Activated T-cell treated with anti-CD3 and anti-CD28 coated beads for 4 hours (primary cell): Measurements from ENCODE around the gene ADRA2B.

Experiments
- DNase-seq: peaks from one replicate; pipeline ENCODE4 v3.0.0-alpha.2; 2020

ADRA2B gene

GRCh38 chr2:96115631-96116423 is 544 bp downstream of the ADRA2B start:
- no peak for DNase-seq

- DNase-seq = no peak
These were observed 1.3 kb downstream of the ADRA2B start for GRCh38 chr2:96114903-96115581.

- DNase-seq = no peak
These were observed 1.8 kb downstream of the ADRA2B start for GRCh38 chr2:96114546-96114902.

- DNase-seq = no peak
These were observed 2.4 kb downstream of the ADRA2B start for GRCh38 chr2:96113951-96114350.

GRCh38 chr2:96113367-96113677 is 3.0 kb downstream of the ADRA2B start:
- DNase-seq = no peak

GRCh38 chr2:96112501-96113366 is 3.6 kb downstream of the ADRA2B start:
- no peak for DNase-seq

- DNase-seq = no peak
These were observed 4.4 kb downstream of the ADRA2B start for GRCh38 chr2:96111823-96112500.

- DNase-seq = no peak
These were observed 5.1 kb downstream of the ADRA2B start for GRCh38 chr2:96111257-96111640.

- no peak for DNase-seq
These were observed 5.6 kb downstream of the ADRA2B start for GRCh38 chr2:96110621-96111256.

GRCh38 chr2:96109931-96110511 is 6.3 kb downstream of the ADRA2B start:
- no peak for DNase-seq

- no peak for DNase-seq
These were observed 7.0 kb downstream of the ADRA2B start for GRCh38 chr2:96109361-96109680.

GRCh38 chr2:96108541-96109360 is 7.6 kb downstream of the ADRA2B start:
- DNase-seq = no peak

GRCh38 chr2:96108151-96108540 is 8.2 kb downstream of the ADRA2B start:
- DNase-seq = no peak

- no peak for DNase-seq
These were observed 8.7 kb downstream of the ADRA2B start for GRCh38 chr2:96107708-96108065.

GRCh38 chr2:96106991-96107707 is 9.2 kb downstream of the ADRA2B start:
- no peak for DNase-seq

- no peak for DNase-seq
These were observed 10.2 kb downstream of the ADRA2B start for GRCh38 chr2:96105994-96106715.

- DNase-seq = no peak
These were observed 11.0 kb downstream of the ADRA2B start for GRCh38 chr2:96105152-96105915.

GRCh38 chr2:96104487-96104861 is 11.9 kb downstream of the ADRA2B start:
- no peak for DNase-seq

- no peak for DNase-seq
These were observed 12.4 kb downstream of the ADRA2B start for GRCh38 chr2:96103761-96104486.
